Measurements from ENCODE around the gene DNM3.

DNA sequence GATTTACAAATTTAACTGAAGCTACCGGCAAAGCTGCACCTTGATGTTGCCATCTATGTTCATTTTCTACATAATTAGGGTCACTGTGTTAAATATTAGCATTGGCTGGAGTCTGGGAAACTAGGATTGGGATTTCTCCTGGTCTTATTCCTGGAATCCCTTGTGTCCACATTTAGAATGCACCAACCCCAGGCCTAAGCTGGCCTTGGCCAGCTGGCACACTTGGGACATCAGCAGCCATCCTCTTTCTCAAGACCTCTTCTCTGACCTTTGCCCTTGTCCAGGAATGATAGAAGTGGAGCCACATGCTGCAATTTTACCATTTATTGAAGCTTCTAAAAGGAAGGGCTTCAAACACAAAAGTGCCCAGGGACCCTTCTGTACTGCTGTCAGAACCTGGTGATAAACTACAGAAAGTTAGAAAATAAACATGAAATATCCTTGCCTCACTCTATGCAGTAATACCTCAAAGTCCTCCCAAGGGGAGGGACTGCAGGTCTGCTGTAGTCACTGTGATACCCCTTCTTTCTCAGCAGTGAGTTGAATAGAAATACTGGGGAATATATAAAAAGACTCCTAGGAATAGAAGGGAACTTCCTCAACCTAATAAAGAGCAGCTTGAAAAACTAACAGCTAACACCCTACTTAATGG is 616.3 kb downstream of the DNM3 start:
- TF ChIP-seq, protein P1, sequence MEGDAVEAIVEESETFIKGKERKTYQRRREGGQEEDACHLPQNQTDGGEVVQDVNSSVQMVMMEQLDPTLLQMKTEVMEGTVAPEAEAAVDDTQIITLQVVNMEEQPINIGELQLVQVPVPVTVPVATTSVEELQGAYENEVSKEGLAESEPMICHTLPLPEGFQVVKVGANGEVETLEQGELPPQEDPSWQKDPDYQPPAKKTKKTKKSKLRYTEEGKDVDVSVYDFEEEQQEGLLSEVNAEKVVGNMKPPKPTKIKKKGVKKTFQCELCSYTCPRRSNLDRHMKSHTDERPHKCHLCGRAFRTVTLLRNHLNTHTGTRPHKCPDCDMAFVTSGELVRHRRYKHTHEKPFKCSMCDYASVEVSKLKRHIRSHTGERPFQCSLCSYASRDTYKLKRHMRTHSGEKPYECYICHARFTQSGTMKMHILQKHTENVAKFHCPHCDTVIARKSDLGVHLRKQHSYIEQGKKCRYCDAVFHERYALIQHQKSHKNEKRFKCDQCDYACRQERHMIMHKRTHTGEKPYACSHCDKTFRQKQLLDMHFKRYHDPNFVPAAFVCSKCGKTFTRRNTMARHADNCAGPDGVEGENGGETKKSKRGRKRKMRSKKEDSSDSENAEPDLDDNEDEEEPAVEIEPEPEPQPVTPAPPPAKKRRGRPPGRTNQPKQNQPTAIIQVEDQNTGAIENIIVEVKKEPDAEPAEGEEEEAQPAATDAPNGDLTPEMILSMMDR (IDR thresholded peaks at IDR 0.05; ENCODE audit: insufficient read depth, low read length, poor library complexity, severe bottlenecking), result no peak
- TF ChIP-seq EZH2phosphoT487 (conservative IDR thresholded peaks at IDR 0.05; ENCODE audit: low read length), result no peak
